Lower leg skin (tissue), 3 donors: ENCODE results near the gene TMEM169.

ENCODE experiments used
- CTCF ChIP-seq, 3 donors: fragments of 450-650 bp; IDR thresholded peaks; one replicate each; pipeline ENCODE4 v1.5.1; 2016; ENCODE audit warnings: antibody characterized with exemption in 3 of 3, mild to moderate bottlenecking in 3 of 3, moderate library complexity in 2 of 3
- POLR2A ChIP-seq, 2 donors: fragments of 450-650 bp; IDR thresholded peaks; one replicate each; pipeline ENCODE4 v1.6.1; 2016 to 2017; ENCODE audit warnings: antibody characterized with exemption in 2 of 2, mild to moderate bottlenecking in 1 of 2, moderate library complexity in 1 of 2

GRCh38 chr2:216034065-216034464 is 47.7 kb upstream of the TMEM169 start:
- TF ChIP-seq CTCF (IDR thresholded peaks at IDR 0.05) (no peak), POLR2A (IDR thresholded peaks at IDR 0.05) (no peak)
